Tibial artery (tissue), 4 donors: ENCODE measurements around the gene CCDC9B.

Experiments
- DNase-seq, 2 donors: peaks; one replicate each; pipeline ENCODE4 v3.0.0-alpha.2; 2019
- H3K27ac ChIP-seq, 2 donors: fragments of 200-600 bp; sonication (generic) in 1 of 2; 1 replicate in 1 of 2; 2 replicates in 1 of 2; pipeline ENCODE4 v1.5.1; 2018 to 2019; ENCODE audit warnings: mild to moderate bottlenecking in 1 of 2
- H3K27me3 ChIP-seq, 2 donors: fragments of 200-600 bp; sonication (generic) in 1 of 2; one replicate each; pipeline versions ENCODE4 v1.5.1 to v1.6.0; 2016 to 2019
- H3K36me3 ChIP-seq, 3 donors: fragments of 200-600 bp; sonication (generic) in 2 of 3; one replicate each; pipeline ENCODE4 v1.5.1; 2016 to 2019; ENCODE audit warnings: mild to moderate bottlenecking in 2 of 3
- H3K4me1 ChIP-seq, 4 donors: fragments of 200-600 bp; sonication (generic) in 2 of 4; 1 replicate in 3 of 4; 2 replicates in 1 of 4; pipeline ENCODE4 v1.5.1; 2016 to 2019
- H3K4me3 ChIP-seq, 2 donors: fragments of 200-600 bp; sonication (generic) in 1 of 2; 1 replicate in 1 of 2; 2 replicates in 1 of 2; pipeline ENCODE4 v1.5.1; 2018 to 2019; ENCODE audit warnings: mild to moderate bottlenecking in 2 of 2
- H3K9me3 ChIP-seq, 3 donors: fragments of 200-600 bp; sonication (generic) in 1 of 3; one replicate each; pipeline ENCODE4 v1.5.1; 2016 to 2019
- CTCF ChIP-seq, 2 experiments: fragments of 200-600 bp in 1 of 2; fragments of 450-650 bp in 1 of 2; IDR thresholded peaks; one replicate each; pipeline ENCODE4 v1.5.1; 2017 to 2019; ENCODE audit warnings: antibody characterized with exemption in 2 of 2, mild to moderate bottlenecking in 1 of 2, moderate library complexity in 1 of 2
- intact Hi-C: fragments of 100-400 bp; cut with DNase I; formaldehyde crosslinking; loops from one replicate; pipeline ENCODE4 v1.15.0; 2023; ENCODE audit warnings: low total_unique reads

CCDC9B gene

GRCh38 chr15:40287968-40288367 lies 52.8 kb downstream of the CCDC9B start:
- H3K36me3 ChIP-seq, result no peaks in the 10 kb centered on the region
- no peak overlapping the region for H3K4me3 ChIP-seq
- peaks cover 1 to 35% of the 10 kb centered on the region in 2 donors for H3K27me3 ChIP-seq
- DNase-seq, result no peak
- no peaks in the 10 kb centered on the region for H3K9me3 ChIP-seq
- TF ChIP-seq CTCF (IDR thresholded peaks at IDR 0.05), result no peak
- intact Hi-C loops, result loop anchor here (10.0 kb wide), 1 partner anchor 77 kb away; no protein-coding TSS in a partner anchor
- H3K27ac ChIP-seq, result no peak overlapping the region
- H3K4me1 ChIP-seq, result peaks cover 0 to 22% (median 15%) of the 10 kb centered on the region in 4 donors

- peaks cover 6 to 40% of the 10 kb centered on the region in 2 donors for H3K27me3 ChIP-seq
- H3K36me3 ChIP-seq, result no peaks in the 10 kb centered on the region
- DNase-seq, result no peak
- H3K4me3 ChIP-seq, result no peak overlapping the region
- intact Hi-C loops, result loop anchor here (10.0 kb wide), 1 partner anchor 77 kb away; no protein-coding TSS in a partner anchor
- peaks cover 0 to 26% (median 20%) of the 10 kb centered on the region in 4 donors for H3K4me1 ChIP-seq
- no peak for TF ChIP-seq CTCF (IDR thresholded peaks at IDR 0.05)
- H3K27ac ChIP-seq, result no peak overlapping the region
- H3K9me3 ChIP-seq, result no peaks in the 10 kb centered on the region
These were observed 53.2 kb downstream of the CCDC9B start for GRCh38 chr15:40287505-40287904.

GRCh38 chr15:40286794-40287193 lies 53.9 kb downstream of the CCDC9B start:
- H3K27ac ChIP-seq, result no peak overlapping the region
- no peak overlapping the region for H3K4me3 ChIP-seq
- intact Hi-C loops, result loop anchor here (10.0 kb wide), 1 partner anchor 78 kb away; no protein-coding TSS in a partner anchor
- no peaks in the 10 kb centered on the region for H3K9me3 ChIP-seq
- no peak for DNase-seq
- H3K27me3 ChIP-seq, result peaks cover 6 to 41% of the 10 kb centered on the region in 2 donors
- H3K4me1 ChIP-seq, result peaks cover 0 to 33% (median 27%) of the 10 kb centered on the region in 4 donors
- no peak for TF ChIP-seq CTCF (IDR thresholded peaks at IDR 0.05)
- no peaks in the 10 kb centered on the region for H3K36me3 ChIP-seq

GRCh38 chr15:40286061-40286532 lies 54.6 kb downstream of the CCDC9B start:
- intact Hi-C loops, result loop anchor here (10.0 kb wide), 1 partner anchor 79 kb away; no protein-coding TSS in a partner anchor
- Histone ChIP-seq H3K9me3 (no peaks in the 10 kb centered on the region), H3K27me3 (peaks cover 6 to 48% of the 10 kb centered on the region in 2 donors), H3K27ac (no peak overlapping the region), H3K36me3 (no peaks in the 10 kb centered on the region), H3K4me3 (no peak overlapping the region), H3K4me1 (peaks cover 0 to 34% (median 27%) of the 10 kb centered on the region in 4 donors)
- no peak for TF ChIP-seq CTCF (IDR thresholded peaks at IDR 0.05)
- DNase-seq, result no peak

- Histone ChIP-seq H3K4me1 (peaks cover 0 to 29% (median 23%) of the 10 kb centered on the region in 4 donors), H3K9me3 (no peaks in the 10 kb centered on the region), H3K27ac (no peak overlapping the region), H3K4me3 (no peak overlapping the region), H3K36me3 (no peaks in the 10 kb centered on the region), H3K27me3 (peaks cover 6 to 53% of the 10 kb centered on the region in 2 donors)
- no peak for TF ChIP-seq CTCF (IDR thresholded peaks at IDR 0.05)
- intact Hi-C loops, result loop anchor here (10.0 kb wide), 1 partner anchor 79 kb away; no protein-coding TSS in a partner anchor
- DNase-seq, result no peak
These were observed 55.2 kb downstream of the CCDC9B start for GRCh38 chr15:40285554-40286011.
